HCT116 (cell line): ENCODE measurements around the gene FGF19. TPM values are rescaled to one million over a fixed set of nuclear protein-coding genes. Genes with fewer than 3 reads are reported as not detected.

Experiments
- ATAC-seq: fragments of 200-7000 bp; cut with Tn5 transposase; 2 replicates; pipeline ENCODE4 v1.9.1; 2020; ENCODE audit warnings: mild to moderate bottlenecking, moderate library complexity
- BruUV-seq: library from RNA; stranded (reverse); fragments of 400-500 nt; replicated peaks from 2 replicates; lab custom pipeline; 2021; lab: Mats Ljungman, UMichigan
- CTCF ChIA-PET: fragments of 300-600 bp; sonication (Branson Sonifier 250); formaldehyde crosslinking; loops from one replicate; lab custom pipeline; 2021; ENCODE audit warnings: antibody characterized with exemption; lab: Charles Lee
- POLR2A ChIA-PET: fragments of 300-600, 350-600 bp; sonication (Branson Sonifier 250); formaldehyde crosslinking; loops from one replicate; lab custom pipeline; 2021; ENCODE audit warnings: antibody characterized with exemption; lab: Charles Lee
- RAD21 ChIA-PET, 2 experiments: fragments of 300-600 bp; sonication (Branson Sonifier 250); formaldehyde crosslinking; loops; one replicate each; lab custom pipeline; 2023; ENCODE audit warnings: low total read pairs in 2 of 2; ENCODE audit not compliant: uncharacterized antibody in 2 of 2, unreplicated experiment in 2 of 2, low non-redundant PET in 1 of 2; lab: Charles Lee
- DNase-seq: peaks from one replicate; pipeline ENCODE4 v3.0.0-alpha.2; 2010; ENCODE audit warnings: low read depth, low spot score
- H2AFZ ChIP-seq: fragments of 200-600 bp; shearing (Covaris generic), sonication (generic); 2 replicates; pipeline ENCODE4 v1.6.1; 2017; ENCODE audit warnings: low read depth, mixed run types, mixed read lengths, antibody characterized with exemption, low read length; ENCODE audit not compliant: poor library complexity, severe bottlenecking
- H3K27ac ChIP-seq: 2 replicates; pipeline ENCODE4 v1.5.1; 2012; ENCODE audit warnings: low read depth, low read length
- H3K27me3 ChIP-seq: fragments of 200-600 bp; sonication (generic); 2 replicates; pipeline ENCODE4 v1.6.1; 2016; ENCODE audit warnings: mixed run types, low read length, mixed read lengths; ENCODE audit not compliant: insufficient read depth
- H3K36me3 ChIP-seq, 2 experiments: fragments of 200-500 bp in 1 of 2; fragments of 200-600 bp in 1 of 2; sonication (Bioruptor generic) in 1 of 2; sonication (generic) in 1 of 2; 2 replicates each; pipeline versions ENCODE4 v1.5.1 to v1.6.1; 2014 to 2016; ENCODE audit warnings: low read length in 2 of 2, inconsistent platforms in 1 of 2, mixed read lengths in 1 of 2, mixed run types in 1 of 2; ENCODE audit not compliant: insufficient read depth in 2 of 2, control insufficient read depth in 1 of 2
- H3K4me1 ChIP-seq, 2 experiments: fragments of 200-600 bp in 1 of 2; sonication (generic) in 1 of 2; 2 replicates each; pipeline versions ENCODE4 v1.5.1 to v1.6.1; 2012 to 2017; ENCODE audit warnings: low read length in 2 of 2, inconsistent platforms in 1 of 2, mild to moderate bottlenecking in 1 of 2, mixed read lengths in 1 of 2, mixed run types in 1 of 2, moderate library complexity in 1 of 2; ENCODE audit not compliant: insufficient read depth in 2 of 2, control insufficient read depth in 1 of 2
- H3K4me2 ChIP-seq: fragments of 200-600 bp; sonication (generic); 2 replicates; pipeline ENCODE4 v1.6.1; 2017; ENCODE audit warnings: mixed run types, low read length, mixed read lengths
- H3K4me3 ChIP-seq, 2 experiments: fragments of 200-600 bp in 1 of 2; sonication (generic) in 1 of 2; replicated peaks in 1 of 2; 2 replicates each; pipeline ENCODE4 v1.5.1; 2011 to 2016; ENCODE audit warnings: low read length in 2 of 2, control low read depth in 1 of 2, low read depth in 1 of 2, mild to moderate bottlenecking in 1 of 2, mixed read lengths in 1 of 2, mixed run types in 1 of 2
- H3K79me2 ChIP-seq: fragments of 200-600 bp; sonication (generic); 2 replicates; pipeline ENCODE4 v1.6.1; 2017; ENCODE audit warnings: mild to moderate bottlenecking, mixed run types, low read length, moderate library complexity, mixed read lengths; ENCODE audit not compliant: insufficient read depth
- H3K9ac ChIP-seq: fragments of 200-600 bp; sonication (generic); 2 replicates; pipeline ENCODE4 v1.6.1; 2016; ENCODE audit warnings: low read length, mixed read lengths
- H3K9me2 ChIP-seq: fragments of 200-600 bp; sonication (generic), shearing (Covaris generic); 2 replicates; pipeline ENCODE4 v1.6.1; 2017; ENCODE audit warnings: mixed run types, mild to moderate bottlenecking, moderate library complexity; ENCODE audit not compliant: insufficient read depth
- H3K9me3 ChIP-seq, 2 experiments: fragments of 200-500 bp in 1 of 2; fragments of 200-600 bp in 1 of 2; sonication (Bioruptor generic) in 1 of 2; sonication (generic) in 1 of 2; 2 replicates each; pipeline ENCODE4 v1.6.1; 2014 to 2017; ENCODE audit warnings: low read length in 2 of 2, mixed read lengths in 2 of 2, inconsistent platforms in 1 of 2, low read depth in 1 of 2, mild to moderate bottlenecking in 1 of 2, mixed run types in 1 of 2, moderate library complexity in 1 of 2; ENCODE audit not compliant: control insufficient read depth in 1 of 2, insufficient read depth in 1 of 2
- H4K20me1 ChIP-seq: fragments of 200-600 bp; sonication (generic), shearing (Covaris generic); 2 replicates; pipeline ENCODE4 v1.6.1; 2017; ENCODE audit warnings: mixed run types, mild to moderate bottlenecking, moderate library complexity; ENCODE audit not compliant: insufficient read depth
- ATF3 ChIP-seq: IDR thresholded peaks from 2 replicates; pipeline ENCODE4 v1.6.1; 2012
- CEBPB ChIP-seq: IDR thresholded peaks from 2 replicates; pipeline ENCODE4 v1.6.1; 2012; ENCODE audit warnings: low read depth
- CTCF ChIP-seq, 3 experiments: fragments of 200-600 bp in 1 of 3; sonication (generic) in 1 of 3; IDR thresholded peaks in 2 of 3; conservative IDR thresholded peaks in 1 of 3; 2 replicates each; pipeline ENCODE4 v1.5.1; 2012 to 2017; ENCODE audit warnings: low read depth in 2 of 3, low read length in 2 of 3, antibody characterized with exemption in 1 of 3, borderline replicate concordance in 1 of 3, control low read depth in 1 of 3, mild to moderate bottlenecking in 1 of 3, mixed read lengths in 1 of 3, mixed run types in 1 of 3, moderate library complexity in 1 of 3; ENCODE audit not compliant: insufficient read depth in 1 of 3
- EGR1 ChIP-seq: IDR thresholded peaks from 2 replicates; pipeline ENCODE4 v1.6.1; 2012; ENCODE audit warnings: low read depth
- ELF1 ChIP-seq: IDR thresholded peaks from 2 replicates; pipeline ENCODE4 v1.6.1; 2012; ENCODE audit warnings: low read depth, borderline replicate concordance
- EZH2 ChIP-seq: fragments of 200-600 bp; sonication (generic); IDR thresholded peaks from 2 replicates; pipeline ENCODE4 v1.6.1; 2017; ENCODE audit warnings: antibody characterized with exemption, mixed run types
- FOSL1 ChIP-seq: IDR thresholded peaks from 2 replicates; pipeline ENCODE4 v1.6.1; 2012; ENCODE audit warnings: low read depth
- MAX ChIP-seq: IDR thresholded peaks from 2 replicates; pipeline ENCODE4 v1.6.1; 2012
- POLR2AphosphoS5 ChIP-seq: IDR thresholded peaks from 2 replicates; pipeline ENCODE4 v1.6.1; 2011; ENCODE audit warnings: mild to moderate bottlenecking, low read depth, low read length, moderate library complexity
- RAD21 ChIP-seq: IDR thresholded peaks from 2 replicates; pipeline ENCODE4 v1.6.1; 2012; ENCODE audit warnings: low read depth, mild to moderate bottlenecking
- SRF ChIP-seq: IDR thresholded peaks from 2 replicates; pipeline ENCODE4 v1.6.1; 2012; ENCODE audit warnings: low read depth
- TCF7L2 ChIP-seq: IDR thresholded peaks from 2 replicates; pipeline ENCODE4 v1.7.0; 2011; ENCODE audit warnings: borderline replicate concordance, inconsistent platforms; ENCODE audit not compliant: insufficient read depth, insufficient read length; ENCODE audit errors: extremely low read depth
- ZBTB33 ChIP-seq: IDR thresholded peaks from 2 replicates; pipeline ENCODE4 v1.6.1; 2011; ENCODE audit warnings: mild to moderate bottlenecking, low read length, moderate library complexity; ENCODE audit not compliant: insufficient replicate concordance; ENCODE audit errors: extremely low read depth
- ZNF274 ChIP-seq: fragments of 200-500 bp; sonication (Bioruptor generic); IDR thresholded peaks from 2 replicates; pipeline ENCODE4 v1.6.1; 2014; ENCODE audit warnings: mild to moderate bottlenecking, low read depth, low read length, inconsistent platforms
- intact Hi-C: fragments of 100-400 bp; cut with micrococcal nuclease; formaldehyde crosslinking; loops from 2 replicates; pipeline ENCODE4 v1.10.0; 2022
- total RNA-seq: library from RNA; stranded (reverse); gene quantifications from one replicate; pipeline ENCODE4 v1.2.1, GENCODE V29; 2021; ENCODE audit not compliant: unreplicated experiment

FGF19 gene
- total RNA-seq, 1 experiment from 2014 or later: 37.5 TPM

- DNase-seq (no peak), ATAC-seq (no peak)
Measured at GRCh38 chr11:69662806-69663205, 41.0 kb downstream of the FGF19 start.

More at GRCh38 chr11:69662806-69663205, 41.0 kb downstream of the FGF19 start:
- CTCF ChIA-PET: no interaction called here
- RAD21 ChIA-PET: no interaction called here
- no peaks in the 10 kb centered on the region for H3K4me1 ChIP-seq
- no peaks in the 10 kb centered on the region for H4K20me1 ChIP-seq
- H3K79me2 ChIP-seq: no peaks in the 10 kb centered on the region
- H2AFZ ChIP-seq: no peak overlapping the region
- H3K27me3 ChIP-seq: no peaks in the 10 kb centered on the region
- no peak overlapping the region for H3K27ac ChIP-seq
- POLR2A ChIA-PET: no interaction called here
- no peaks in the 10 kb centered on the region; a peak in 1 of 4 replicates for H3K36me3 ChIP-seq
- intact Hi-C loops: no loop called here
- H3K9me2 ChIP-seq: no peaks in the 10 kb centered on the region
- H3K4me2 ChIP-seq: no peak overlapping the region
- H3K4me3 ChIP-seq: no peak overlapping the region
- TF ChIP-seq ZBTB33 (no peak), EGR1 (no peak), POLR2AphosphoS5 (no peak), CEBPB (no peak), EZH2 (no peak), CTCF (IDR thresholded peaks at IDR 0.05 in 2 of 3, conservative IDR thresholded peaks at IDR 0.05 in 1 of 3; ENCODE audit: borderline replicate concordance in 1 of 3, insufficient read depth in 1 of 3, low read depth in 2 of 3, low read length in 2 of 3) (no peak), SRF (no peak), MAX (no peak), ATF3 (no peak), ELF1 (no peak), ZNF274 (no peak), RAD21 (no peak), TCF7L2 (no peak), FOSL1 (no peak)
- no peaks in the 10 kb centered on the region for H3K9me3 ChIP-seq
- BruUV-seq: no TSS peak
- no peak overlapping the region for H3K9ac ChIP-seq
